ENCODE results near the gene C6orf62.
"Not testable (repeated sequence)": the region's sequence is repeated elsewhere in the genome, so short reads cannot be mapped to it uniquely, and the experiment has no call there.

The C6orf62 gene

DNA sequence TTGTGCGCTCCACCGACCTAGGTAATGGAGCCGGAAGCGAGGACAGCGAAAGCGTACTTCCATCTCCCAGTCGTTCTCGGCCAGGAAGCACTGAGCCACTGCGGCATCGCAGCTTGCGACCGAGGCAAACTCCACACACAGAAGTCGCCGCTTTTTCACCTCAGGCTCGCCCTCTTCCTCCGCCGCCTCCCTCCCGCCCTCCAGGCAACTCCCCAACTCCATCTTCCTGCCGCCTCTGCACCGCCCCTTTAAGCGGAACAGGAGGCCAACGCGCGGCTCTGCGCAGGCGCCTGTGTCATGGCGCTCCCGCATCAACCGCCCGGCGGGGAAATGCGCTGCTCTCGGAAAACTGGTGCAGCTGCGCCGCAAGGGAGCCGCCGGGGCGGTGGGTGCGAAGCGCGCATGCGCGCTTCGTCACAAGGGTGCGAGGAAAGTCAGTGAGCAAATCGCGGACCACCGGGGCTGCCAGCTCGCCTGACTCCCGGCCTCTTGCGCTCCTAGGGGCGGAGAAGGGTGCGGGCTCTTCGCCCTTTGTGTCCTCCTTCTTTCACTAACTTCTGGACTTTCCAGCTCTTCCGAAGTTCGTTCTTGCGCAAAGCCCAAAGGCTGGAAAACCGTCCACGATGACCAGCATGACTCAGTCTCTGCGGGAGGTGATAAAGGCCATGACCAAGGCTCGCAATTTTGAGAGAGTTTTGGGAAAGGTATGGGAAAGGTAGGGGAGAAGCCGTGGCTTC is 52.1 kb downstream of the C6orf62 start, which contains the start of the genes ACOT13 and TDP2:
TSS of gene ACOT13 (plus strand) at position 437 of the 737 bp plus-strand sequence. CDS start at position 624, 187 bp downstream.
TSS of gene TDP2 (minus strand) at position 259 of the 737 bp plus-strand sequence. CDS start at position 222, 37 bp downstream.
- DNase-seq (ENCODE audit: low spot score), result peak; percentile 92
- no peak for TF ChIP-seq CTCF (IDR thresholded peaks at IDR 0.05; ENCODE audit: extremely low read depth, missing control alignments)

DNA sequence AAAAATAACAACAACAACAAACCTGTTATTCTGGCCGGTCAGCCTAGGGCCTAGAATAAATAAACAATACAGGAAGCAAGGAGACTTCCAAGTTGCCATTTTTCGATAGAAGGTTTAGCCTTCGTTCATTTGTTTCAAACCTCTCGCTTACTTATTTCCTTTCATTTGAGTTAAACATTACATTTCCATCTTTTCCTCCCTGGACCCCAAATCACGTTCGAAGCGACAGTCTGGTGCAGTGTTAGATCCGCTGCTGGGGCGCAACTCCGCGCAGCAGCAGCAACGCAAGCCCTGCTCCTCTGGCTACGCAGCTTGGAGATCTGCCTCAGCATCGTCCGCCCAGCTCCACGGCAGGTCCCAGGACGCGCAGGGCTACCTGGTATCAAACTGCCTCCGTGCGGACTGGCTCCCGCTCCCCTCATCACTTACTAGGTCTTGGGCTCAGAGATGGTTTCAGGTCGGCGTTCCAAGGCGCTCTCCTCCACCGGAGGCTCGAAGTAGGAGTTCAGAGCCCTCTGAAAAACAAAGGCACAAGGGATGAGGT is 52.8 kb downstream of the C6orf62 start:
- DNase-seq (ENCODE audit: low spot score), result peak; percentile 42
- TF ChIP-seq CTCF (IDR thresholded peaks at IDR 0.05; ENCODE audit: extremely low read depth, missing control alignments), result no peak

GRCh38 chr6:24664046-24664987 is 54.6 kb downstream of the C6orf62 start:
- no peak for DNase-seq (ENCODE audit: low spot score)
- TF ChIP-seq CTCF (IDR thresholded peaks at IDR 0.05; ENCODE audit: extremely low read depth, missing control alignments), result no peak

DNA sequence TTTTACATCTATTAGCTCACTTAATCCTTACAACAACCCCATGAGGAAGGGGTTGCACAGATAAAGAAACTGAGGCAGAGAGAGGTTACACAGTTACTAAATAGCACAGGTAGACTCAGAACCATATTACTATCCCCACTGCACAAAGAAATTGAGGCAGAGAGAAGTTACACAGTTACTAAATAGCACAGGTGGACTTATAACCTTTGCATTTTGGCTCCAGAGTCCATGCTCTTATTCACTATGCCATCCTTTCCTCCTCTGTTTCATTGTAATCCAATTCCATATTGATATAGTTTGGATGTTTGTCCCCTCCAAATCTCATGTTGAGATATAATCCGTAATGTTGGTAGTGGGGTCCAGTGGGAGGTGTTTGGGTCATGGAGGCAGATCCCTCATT is 55.8 kb downstream of the C6orf62 start:
- no peak for TF ChIP-seq CTCF (IDR thresholded peaks at IDR 0.05; ENCODE audit: extremely low read depth, missing control alignments)
- no peak for DNase-seq (ENCODE audit: low spot score)

GRCh38 chr6:24662236-24662635 is 56.7 kb downstream of the C6orf62 start:
- no peak for TF ChIP-seq CTCF (IDR thresholded peaks at IDR 0.05; ENCODE audit: extremely low read depth, missing control alignments)
- no peak for DNase-seq (ENCODE audit: low spot score)

DNA sequence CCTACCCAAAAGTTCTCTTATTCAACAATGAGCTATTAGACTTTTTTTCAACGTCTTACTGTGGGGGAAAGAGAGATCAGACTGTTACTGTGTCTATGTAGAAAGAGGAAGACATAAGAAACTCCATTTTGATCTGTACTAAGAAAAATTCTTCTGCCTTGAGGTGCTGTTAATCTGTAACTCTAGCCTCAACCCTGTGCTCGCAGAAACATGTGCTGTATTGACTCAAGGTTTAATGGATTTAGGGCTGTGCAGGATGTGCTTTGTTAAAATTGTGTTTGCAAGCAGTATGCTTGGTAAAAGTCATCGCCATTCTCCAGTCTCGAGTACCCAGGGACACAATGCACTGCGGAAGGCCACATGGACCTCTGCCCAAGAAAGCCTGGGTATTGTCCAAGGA is 57.2 kb downstream of the C6orf62 start:
- DNase-seq (ENCODE audit: low spot score), result not testable (repeated sequence)

DNA sequence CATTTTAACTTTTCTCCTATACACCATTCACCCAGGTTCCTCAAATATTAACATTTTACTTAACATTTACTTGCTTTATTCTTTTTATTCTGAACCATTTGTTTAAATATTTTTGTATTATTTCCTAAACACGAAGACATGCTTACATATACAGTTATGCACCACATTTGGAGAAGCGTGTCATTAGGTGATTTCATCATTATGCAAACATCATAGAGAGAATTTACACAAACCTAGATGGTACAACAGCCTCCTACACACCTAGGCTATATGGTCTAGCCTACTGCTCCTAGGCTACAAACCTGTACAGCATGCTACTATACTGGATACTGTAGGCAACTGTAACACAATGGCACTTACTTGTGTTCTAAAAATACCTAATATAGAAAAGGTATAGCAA is 58.8 kb downstream of the C6orf62 start:
- no peak for DNase-seq (ENCODE audit: low spot score)
- TF ChIP-seq CTCF (IDR thresholded peaks at IDR 0.05; ENCODE audit: extremely low read depth, missing control alignments), result no peak
